HG02981 (cell line): ENCODE data around the gene STX18.

ENCODE experiments used
- ATAC-seq: cut with Tn5 transposase; IDR thresholded peaks from one replicate; pipeline ENCODE4 v1.9.1; 2021; ENCODE audit warnings: mild to moderate bottlenecking, moderate library complexity; ENCODE audit not compliant: unreplicated experiment

Gene STX18

GRCh38 chr4:4387531-4388310 lies 154.1 kb downstream of the STX18 start:
- no peak for ATAC-seq

GRCh38 chr4:4386736-4387392 lies 155.0 kb downstream of the STX18 start, which contains the start of gene NSG1:
NSG1 (plus strand) TSS chr4:4387102; CDS start chr4:4387630, 528 bp downstream.
- no peak for ATAC-seq

GRCh38 chr4:4386296-4386735 lies 155.5 kb downstream of the STX18 start:
- ATAC-seq, result no peak

GRCh38 chr4:4385729-4386295 lies 156.0 kb downstream of the STX18 start:
- no peak for ATAC-seq

- ATAC-seq, result no peak
Observed at GRCh38 chr4:4384837-4385236, 157.0 kb downstream of the STX18 start.

GRCh38 chr4:4383085-4383484 lies 158.8 kb downstream of the STX18 start:
- ATAC-seq, result no peak

- no peak for ATAC-seq
Observed at GRCh38 chr4:4379540-4380087, 162.2 kb downstream of the STX18 start.

- no peak for ATAC-seq
Observed at GRCh38 chr4:4377732-4378460, 164.0 kb downstream of the STX18 start.

- ATAC-seq, result no peak
Observed at GRCh38 chr4:4377191-4377590, 164.7 kb downstream of the STX18 start.

GRCh38 chr4:4376074-4376473 lies 165.8 kb downstream of the STX18 start:
- no peak for ATAC-seq

- no peak for ATAC-seq
Observed at GRCh38 chr4:4374388-4375098, 167.3 kb downstream of the STX18 start.
